ENCODE data around the gene ATXN1.
"Not testable (repeated sequence)": the region's sequence is repeated elsewhere in the genome, so short reads cannot be mapped to it uniquely, and the experiment has no call there.

ATXN1 gene

GRCh38 chr6:16380220-16380809, 380.9 kb downstream of the ATXN1 start:
- intact Hi-C loops (cut with DNase I; ENCODE audit: low total_unique reads) = no loop called here
- no peak for DNase-seq

GRCh38 chr6:16378360-16378759, 382.9 kb downstream of the ATXN1 start:
- H3K4me1 ChIP-seq = peaks cover 0 to 16% (median 3%) of the 10 kb centered on the region in 4 donors
- DNase-seq; H3K9me3 ChIP-seq; intact Hi-C loops (cut with DNase I; ENCODE audit: low total_unique reads); H3K27ac ChIP-seq; H3K4me3 ChIP-seq; H3K27me3 ChIP-seq; H3K36me3 ChIP-seq: not testable (repeated sequence)

More at GRCh38 chr6:16380220-16380809, 380.9 kb downstream of the ATXN1 start:
- Histone ChIP-seq H3K9me3 (no peaks in the 10 kb centered on the region), H3K36me3 (no peaks in the 10 kb centered on the region), H3K4me1 (peaks cover 0 to 11% (median 3%) of the 10 kb centered on the region in 4 donors), H3K4me3 (no peak overlapping the region), H3K27me3 (no peaks in the 10 kb centered on the region), H3K27ac (no peak overlapping the region)
- TF ChIP-seq CTCF (IDR thresholded peaks at IDR 0.05) = no peak

DNA sequence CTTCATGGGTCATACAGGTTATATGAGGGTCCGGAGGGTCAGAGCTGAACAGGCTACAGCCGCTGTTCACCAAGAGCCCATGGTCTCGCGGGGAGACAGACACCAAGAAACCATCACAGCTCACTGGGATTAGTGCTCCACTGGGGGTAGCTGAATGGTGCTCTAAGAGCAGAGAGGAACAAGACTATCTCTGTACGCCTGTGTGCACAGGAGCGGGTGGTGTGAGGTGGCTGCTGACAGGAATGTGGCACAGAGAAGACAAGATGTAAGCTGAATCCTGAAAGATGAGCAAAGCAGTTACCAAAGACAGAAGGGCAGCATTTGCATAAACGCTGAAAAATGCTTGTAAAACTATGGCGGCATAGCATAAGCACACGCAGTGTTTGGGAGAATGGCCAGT, 383.8 kb downstream of the ATXN1 start:
- Histone ChIP-seq H3K4me3 (no peak overlapping the region), H3K27ac (no peak overlapping the region), H3K4me1 (peaks cover 0 to 16% (median 3%) of the 10 kb centered on the region in 4 donors), H3K27me3 (no peaks in the 10 kb centered on the region), H3K36me3 (no peaks in the 10 kb centered on the region), H3K9me3 (no peaks in the 10 kb centered on the region)
- intact Hi-C loops (cut with DNase I; ENCODE audit: low total_unique reads) = no loop called here
- DNase-seq = no peak
- TF ChIP-seq CTCF (IDR thresholded peaks at IDR 0.05) = no peak

- H3K9me3 ChIP-seq = no peaks in the 10 kb centered on the region
- DNase-seq = no peak
- H3K36me3 ChIP-seq = no peaks in the 10 kb centered on the region
- peaks cover 0 to 16% (median 3%) of the 10 kb centered on the region in 4 donors for H3K4me1 ChIP-seq
- H3K27ac ChIP-seq = no peak overlapping the region
- H3K4me3 ChIP-seq = no peak overlapping the region
- intact Hi-C loops (cut with DNase I; ENCODE audit: low total_unique reads) = no loop called here
- H3K27me3 ChIP-seq = no peaks in the 10 kb centered on the region
- TF ChIP-seq CTCF (IDR thresholded peaks at IDR 0.05) = no peak
Measured at GRCh38 chr6:16375843-16376242, 385.4 kb downstream of the ATXN1 start.

DNA sequence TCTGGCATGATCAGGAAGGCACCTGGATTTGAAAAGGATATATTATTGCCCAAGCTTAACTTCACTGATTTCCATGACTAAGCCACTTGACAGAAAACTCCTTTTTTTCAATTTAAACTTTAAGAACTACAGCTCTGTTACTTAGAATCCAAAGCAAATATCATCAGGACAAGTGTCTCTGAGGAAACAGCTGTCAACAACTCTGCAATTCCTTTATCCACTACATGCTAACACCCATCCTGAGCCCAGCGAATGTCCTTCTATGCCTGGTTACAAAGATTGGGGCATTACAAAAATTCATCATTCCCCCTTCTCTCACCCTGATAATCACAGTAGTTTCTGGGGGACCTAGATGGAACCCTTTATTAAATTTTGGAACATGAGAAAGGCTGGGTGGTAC, 386.1 kb downstream of the ATXN1 start:
- no peaks in the 10 kb centered on the region for H3K36me3 ChIP-seq
- H3K9me3 ChIP-seq = no peaks in the 10 kb centered on the region
- H3K4me3 ChIP-seq = no peak overlapping the region
- TF ChIP-seq CTCF (IDR thresholded peaks at IDR 0.05) = no peak
- intact Hi-C loops (cut with DNase I; ENCODE audit: low total_unique reads) = no loop called here
- H3K27me3 ChIP-seq = no peaks in the 10 kb centered on the region
- H3K4me1 ChIP-seq = peaks cover 0 to 16% (median 3%) of the 10 kb centered on the region in 4 donors
- no peak overlapping the region for H3K27ac ChIP-seq
- DNase-seq = no peak

DNA sequence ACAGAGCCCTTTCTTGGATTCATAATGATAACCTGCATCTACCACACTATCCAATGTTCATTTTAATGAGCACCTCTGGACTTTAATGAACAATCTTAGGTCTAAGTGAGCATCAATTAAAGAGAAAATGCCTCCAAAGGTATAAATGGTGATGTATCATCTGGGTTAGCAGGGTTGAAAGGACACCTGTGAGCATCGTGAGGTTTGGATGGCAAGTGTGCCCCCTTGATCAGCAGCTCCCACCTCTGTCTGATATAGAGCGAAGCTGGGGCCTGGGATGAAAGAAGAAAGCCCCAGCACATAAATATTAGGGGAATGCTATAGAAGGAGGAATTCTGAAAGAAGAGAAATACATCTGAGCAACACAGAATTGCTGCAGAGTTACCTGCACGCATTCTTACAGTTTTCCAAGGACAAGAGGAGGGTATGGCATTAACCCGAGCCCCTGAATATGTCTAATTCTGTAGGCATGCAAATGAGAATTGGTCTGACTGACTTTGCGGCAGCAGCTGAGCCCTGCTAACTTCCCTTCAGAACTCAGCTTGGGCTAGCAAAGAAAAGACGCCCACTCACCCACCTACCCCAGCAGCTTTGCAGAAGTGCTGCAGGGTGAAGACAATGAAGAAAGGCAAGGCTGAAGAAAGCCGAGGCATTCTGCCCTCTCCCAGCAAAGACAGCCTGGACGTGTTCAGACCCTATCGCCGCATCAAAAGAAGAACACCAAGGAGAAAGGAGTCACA, 386.6 kb downstream of the ATXN1 start:
- Histone ChIP-seq H3K9me3 (no peaks in the 10 kb centered on the region), H3K27ac (no peak overlapping the region), H3K4me3 (no peak overlapping the region), H3K4me1 (peaks cover 0 to 16% (median 3%) of the 10 kb centered on the region in 4 donors), H3K27me3 (no peaks in the 10 kb centered on the region), H3K36me3 (no peaks in the 10 kb centered on the region)
- no peak for TF ChIP-seq CTCF (IDR thresholded peaks at IDR 0.05)
- intact Hi-C loops (cut with DNase I; ENCODE audit: low total_unique reads) = no loop called here
- DNase-seq = no peak

All from tibial artery (tissue), 4 donors.